ENCODE results near the gene LRMDA.

Gene LRMDA

GRCh38 chr10:76333796-76334195 is 902.4 kb downstream of the LRMDA start:
- peak overlapping the region in 1 of 2 experiments; percentile 6 for H3K18ac ChIP-seq (ENCODE audit: low read depth in 1 of 2, low read length in 2 of 2)
- no peak overlapping the region for H3K14ac ChIP-seq (ENCODE audit: low read length in 2 of 2)
- H3K4me2 ChIP-seq (ENCODE audit: low read length, poor library complexity, severe bottlenecking), result no peak overlapping the region
- H2BK5ac ChIP-seq (ENCODE audit: low read depth, low read length, poor library complexity, severe bottlenecking), result no peak overlapping the region
- H2BK15ac ChIP-seq (ENCODE audit: low read depth, poor library complexity, severe bottlenecking), result no peak overlapping the region
- no peak overlapping the region for H2BK120ac ChIP-seq (ENCODE audit: low read depth, low read length)
- H4K91ac ChIP-seq (ENCODE audit: low read length), result no peak overlapping the region
- peak overlapping the region in 1 of 2 experiments; percentile 32 for H3K4ac ChIP-seq (ENCODE audit: low read depth in 1 of 2, low read length in 2 of 2)
- H3K27ac ChIP-seq (ENCODE audit: low read length, poor library complexity, severe bottlenecking), result no peak overlapping the region
- no peak overlapping the region for H3K4me3 ChIP-seq (ENCODE audit: insufficient read depth in 1 of 2, low read depth in 1 of 2, low read length in 2 of 2)
- H3K27me3 ChIP-seq (ENCODE audit: control insufficient read depth in 1 of 2, insufficient read depth in 1 of 2, low read length in 2 of 2), result no peaks in the 10 kb centered on the region
- no peak overlapping the region for H2AK5ac ChIP-seq (ENCODE audit: low read length, severe bottlenecking)
- peak overlapping the region; percentile 44 to 89 for H2BK12ac ChIP-seq (ENCODE audit: low read length in 2 of 2)
- WGBS, result 100% methylated on average over 2 of the region's 4 CpGs
- H3K79me1 ChIP-seq (replicated peaks; ENCODE audit: low read length, poor library complexity, severe bottlenecking), result no peaks in the 10 kb centered on the region
- no peaks in the 10 kb centered on the region for H3K36me3 ChIP-seq (ENCODE audit: control insufficient read depth in 1 of 2, insufficient read depth in 2 of 2, low read depth in 1 of 2, low read length in 2 of 2)
- H4K8ac ChIP-seq (ENCODE audit: low read length), result peak overlapping the region; percentile 16
- peaks cover 2% of the 10 kb centered on the region for H3K4me1 ChIP-seq (ENCODE audit: control insufficient read depth, insufficient read depth, low read depth, low read length)
- H3K23ac ChIP-seq (ENCODE audit: low read length in 2 of 2), result no peak overlapping the region
- H2AFZ ChIP-seq (ENCODE audit: low read depth, low read length), result no peak overlapping the region
- DNase-seq, result no peak
- H3K9me3 ChIP-seq (ENCODE audit: control insufficient read depth, low read length), result no peaks in the 10 kb centered on the region
- H3K9ac ChIP-seq (ENCODE audit: low read length), result no peak overlapping the region

DNA sequence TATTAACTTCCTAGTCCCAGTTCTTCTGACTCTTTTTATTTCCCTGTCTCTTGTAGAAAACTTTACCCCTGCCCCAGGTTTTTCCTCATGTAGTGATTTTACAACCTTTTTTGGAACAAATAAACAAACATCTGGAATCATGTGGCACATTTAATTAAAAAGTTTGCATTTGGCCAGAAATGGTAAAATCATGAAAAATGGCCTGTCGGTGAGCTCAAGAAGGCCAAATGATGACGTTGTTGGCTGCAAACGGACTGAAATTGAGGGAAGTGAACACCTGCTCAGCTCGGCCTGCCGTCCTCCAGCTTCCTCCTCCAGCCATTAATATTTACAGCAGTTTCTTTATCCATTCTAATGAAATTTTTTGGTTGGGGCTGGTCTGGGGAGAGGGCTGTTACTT is 902.8 kb downstream of the LRMDA start:
- no peak overlapping the region for H4K8ac ChIP-seq (ENCODE audit: low read length)
- 94% methylated on average over 3 of the region's 5 CpGs for WGBS

DNA sequence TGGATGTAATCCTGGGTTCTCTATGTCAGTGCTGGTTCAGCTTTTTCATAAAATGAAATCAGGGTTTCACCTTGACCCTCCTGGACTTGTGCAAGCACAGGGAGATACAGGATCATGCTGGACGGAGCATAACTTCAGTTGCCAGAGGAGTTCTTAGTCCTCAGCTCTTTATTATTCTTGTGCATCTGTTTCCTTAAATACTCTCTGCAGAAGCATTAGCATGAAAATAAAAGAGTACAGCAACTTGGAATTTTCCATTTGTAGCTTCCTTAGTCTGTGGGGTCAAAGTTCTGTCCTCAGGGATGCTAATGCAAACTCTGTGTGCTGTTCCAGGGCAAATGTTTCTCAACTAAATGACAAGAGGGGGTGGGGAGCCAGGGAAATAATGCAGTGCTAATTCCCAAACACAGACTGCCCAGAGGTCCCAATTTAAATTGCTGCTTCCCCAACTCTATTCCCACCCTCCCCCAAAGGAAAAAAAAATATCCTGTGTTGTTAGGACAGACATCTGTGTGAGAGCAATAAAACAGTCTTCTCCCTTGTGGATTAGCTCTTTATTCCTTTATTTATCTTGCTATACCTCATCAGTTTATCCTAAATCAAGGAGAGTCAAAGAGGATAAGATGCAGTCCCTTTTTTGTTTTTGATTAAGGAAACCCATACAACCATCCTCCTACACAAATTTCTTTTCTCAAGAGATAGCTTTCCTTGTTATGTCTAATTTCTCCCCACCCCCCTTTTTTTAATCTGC is 905.0 kb downstream of the LRMDA start:
- Histone ChIP-seq H3K79me1 (replicated peaks; ENCODE audit: low read length, poor library complexity, severe bottlenecking) (no peaks in the 10 kb centered on the region), H2BK5ac (ENCODE audit: low read depth, low read length, poor library complexity, severe bottlenecking) (no peak overlapping the region), H4K8ac (ENCODE audit: low read length) (no peak overlapping the region), H3K4me3 (ENCODE audit: insufficient read depth in 1 of 2, low read depth in 1 of 2, low read length in 2 of 2) (peak overlapping the region in 1 of 2 experiments; percentile 13), H2AFZ (ENCODE audit: low read depth, low read length) (no peak overlapping the region), H3K14ac (ENCODE audit: low read length in 2 of 2) (no peak overlapping the region), H2BK15ac (ENCODE audit: low read depth, poor library complexity, severe bottlenecking) (no peak overlapping the region), H2BK120ac (ENCODE audit: low read depth, low read length) (no peak overlapping the region), H3K9me3 (ENCODE audit: control insufficient read depth, low read length) (no peaks in the 10 kb centered on the region), H4K91ac (ENCODE audit: low read length) (no peak overlapping the region), H3K18ac (ENCODE audit: low read depth in 1 of 2, low read length in 2 of 2) (peak overlapping the region in 1 of 2 experiments; percentile 92), H2AK5ac (ENCODE audit: low read length, severe bottlenecking) (no peak overlapping the region), H3K4ac (ENCODE audit: low read depth in 1 of 2, low read length in 2 of 2) (peak overlapping the region in 1 of 2 experiments; percentile 24), H3K27me3 (ENCODE audit: control insufficient read depth in 1 of 2, insufficient read depth in 1 of 2, low read length in 2 of 2) (no peaks in the 10 kb centered on the region), H3K9ac (ENCODE audit: low read length) (peak overlapping the region; percentile 22), H2BK12ac (ENCODE audit: low read length in 2 of 2) (no peak overlapping the region), H3K36me3 (ENCODE audit: control insufficient read depth in 1 of 2, insufficient read depth in 2 of 2, low read depth in 1 of 2, low read length in 2 of 2) (no peaks in the 10 kb centered on the region), H3K27ac (ENCODE audit: low read length, poor library complexity, severe bottlenecking) (peak overlapping the region; percentile 13), H3K4me1 (ENCODE audit: control insufficient read depth, insufficient read depth, low read depth, low read length) (peaks cover 2% of the 10 kb centered on the region), H3K23ac (ENCODE audit: low read length in 2 of 2) (no peak overlapping the region), H3K4me2 (ENCODE audit: low read length, poor library complexity, severe bottlenecking) (no peak overlapping the region)
- 0% methylated on average over 1 of the region's 1 CpG for WGBS
- DNase-seq, result peak; percentile 87

More for the DNA sequence above, 902.8 kb downstream of the LRMDA start:
- Histone ChIP-seq H2BK12ac (ENCODE audit: low read length in 2 of 2) (peak overlapping the region in 1 of 2 experiments; percentile 81), H3K14ac (ENCODE audit: low read length in 2 of 2) (no peak overlapping the region), H4K91ac (ENCODE audit: low read length) (no peak overlapping the region), H2AK5ac (ENCODE audit: low read length, severe bottlenecking) (no peak overlapping the region), H2BK15ac (ENCODE audit: low read depth, poor library complexity, severe bottlenecking) (no peak overlapping the region), H3K9ac (ENCODE audit: low read length) (no peak overlapping the region), H3K9me3 (ENCODE audit: control insufficient read depth, low read length) (no peaks in the 10 kb centered on the region), H3K18ac (ENCODE audit: low read depth in 1 of 2, low read length in 2 of 2) (no peak overlapping the region), H3K4ac (ENCODE audit: low read depth in 1 of 2, low read length in 2 of 2) (no peak overlapping the region), H3K27me3 (ENCODE audit: control insufficient read depth in 1 of 2, insufficient read depth in 1 of 2, low read length in 2 of 2) (no peaks in the 10 kb centered on the region), H3K23ac (ENCODE audit: low read length in 2 of 2) (no peak overlapping the region), H3K4me2 (ENCODE audit: low read length, poor library complexity, severe bottlenecking) (no peak overlapping the region), H3K79me1 (replicated peaks; ENCODE audit: low read length, poor library complexity, severe bottlenecking) (no peaks in the 10 kb centered on the region), H3K27ac (ENCODE audit: low read length, poor library complexity, severe bottlenecking) (no peak overlapping the region), H3K4me1 (ENCODE audit: control insufficient read depth, insufficient read depth, low read depth, low read length) (peaks cover 2% of the 10 kb centered on the region), H3K4me3 (ENCODE audit: insufficient read depth in 1 of 2, low read depth in 1 of 2, low read length in 2 of 2) (no peak overlapping the region), H2AFZ (ENCODE audit: low read depth, low read length) (no peak overlapping the region), H2BK120ac (ENCODE audit: low read depth, low read length) (peak overlapping the region; percentile 22), H2BK5ac (ENCODE audit: low read depth, low read length, poor library complexity, severe bottlenecking) (no peak overlapping the region), H3K36me3 (ENCODE audit: control insufficient read depth in 1 of 2, insufficient read depth in 2 of 2, low read depth in 1 of 2, low read length in 2 of 2) (no peaks in the 10 kb centered on the region)
- no peak for DNase-seq

DNA sequence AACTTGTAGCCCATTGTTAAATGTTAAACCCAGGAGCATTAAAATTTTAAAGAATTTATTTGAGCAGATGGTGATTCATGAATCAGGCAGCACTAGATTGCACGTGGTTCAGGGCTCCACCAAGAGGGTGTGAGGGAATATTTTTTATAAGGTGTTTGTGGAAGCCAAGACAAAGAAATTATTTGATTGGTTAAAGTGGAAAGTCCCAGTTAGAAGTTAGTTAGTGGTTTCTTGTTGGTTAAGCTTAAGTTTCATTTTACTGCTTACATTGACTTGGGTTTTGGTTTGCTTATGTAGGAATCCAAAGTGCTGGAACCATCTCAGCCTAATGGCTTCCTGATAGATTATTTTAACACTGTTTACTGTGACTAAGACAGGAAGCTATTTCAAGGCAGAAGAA is 906.2 kb downstream of the LRMDA start:
- Histone ChIP-seq H4K8ac (ENCODE audit: low read length) (no peak overlapping the region), H3K27ac (ENCODE audit: low read length, poor library complexity, severe bottlenecking) (no peak overlapping the region), H2BK15ac (ENCODE audit: low read depth, poor library complexity, severe bottlenecking) (no peak overlapping the region), H2AK5ac (ENCODE audit: low read length, severe bottlenecking) (no peak overlapping the region), H2BK5ac (ENCODE audit: low read depth, low read length, poor library complexity, severe bottlenecking) (no peak overlapping the region), H3K27me3 (ENCODE audit: control insufficient read depth in 1 of 2, insufficient read depth in 1 of 2, low read length in 2 of 2) (no peaks in the 10 kb centered on the region), H3K18ac (ENCODE audit: low read depth in 1 of 2, low read length in 2 of 2) (peak overlapping the region; percentile 99 to 100), H3K9me3 (ENCODE audit: control insufficient read depth, low read length) (no peaks in the 10 kb centered on the region), H2BK12ac (ENCODE audit: low read length in 2 of 2) (peak overlapping the region; percentile 99 to 100), H3K4me3 (ENCODE audit: insufficient read depth in 1 of 2, low read depth in 1 of 2, low read length in 2 of 2) (no peak overlapping the region), H3K79me1 (replicated peaks; ENCODE audit: low read length, poor library complexity, severe bottlenecking) (no peaks in the 10 kb centered on the region), H2BK120ac (ENCODE audit: low read depth, low read length) (peak overlapping the region; percentile 99), H3K4me2 (ENCODE audit: low read length, poor library complexity, severe bottlenecking) (no peak overlapping the region), H3K14ac (ENCODE audit: low read length in 2 of 2) (no peak overlapping the region), H3K4ac (ENCODE audit: low read depth in 1 of 2, low read length in 2 of 2) (peak overlapping the region in 1 of 2 experiments; percentile 93), H3K23ac (ENCODE audit: low read length in 2 of 2) (no peak overlapping the region), H3K4me1 (ENCODE audit: control insufficient read depth, insufficient read depth, low read depth, low read length) (peaks cover 2% of the 10 kb centered on the region), H4K91ac (ENCODE audit: low read length) (peak overlapping the region; percentile 100), H3K36me3 (ENCODE audit: control insufficient read depth in 1 of 2, insufficient read depth in 2 of 2, low read depth in 1 of 2, low read length in 2 of 2) (no peaks in the 10 kb centered on the region), H3K9ac (ENCODE audit: low read length) (no peak overlapping the region), H2AFZ (ENCODE audit: low read depth, low read length) (no peak overlapping the region)
- WGBS, result 4% methylated on average over 1 of the region's 1 CpG
- DNase-seq, result peak; percentile 87

All from mesenchymal stem cell (in vitro differentiated cells and primary cell).